Measurements from ENCODE around the gene DBNL. TPM values are rescaled to one million over a fixed set of nuclear protein-coding genes. Genes with fewer than 3 reads are reported as not detected.

Gene DBNL
- total RNA-seq, 1 experiment from 2014 or later, result 64.5 TPM

- H3K27ac ChIP-seq (ENCODE audit: low read depth, low read length, poor library complexity, severe bottlenecking), result no peak overlapping the region
- no TSS peak for BruUV-seq (replicated peaks)
- no peak overlapping the region for H3K4me3 ChIP-seq (ENCODE audit: low read depth, low read length, poor library complexity, severe bottlenecking)
- intact Hi-C loops (cut with micrococcal nuclease; ENCODE audit: unreplicated experiment), result no loop called here
- no peak for TF ChIP-seq EZH2 (IDR thresholded peaks at IDR 0.05; ENCODE audit: borderline replicate concordance, low read depth, low read length, poor library complexity, severe bottlenecking)
- no peak for TF ChIP-seq CTCF (conservative IDR thresholded peaks at IDR 0.05; ENCODE audit: low read depth, low read length)
- H3K36me3 ChIP-seq (ENCODE audit: insufficient read depth, low read length, poor library complexity, severe bottlenecking), result peaks cover 44% of the 10 kb centered on the region
- H3K27me3 ChIP-seq (replicated peaks; ENCODE audit: insufficient read depth, low read depth, low read length, poor library complexity), result no peaks in the 10 kb centered on the region
- ChIA-PET POLR2A (ENCODE audit: low non-redundant PET) (interaction anchor here (0.7 kb wide), 1 partner anchor 8 kb away, joined by 3 read pairs; no protein-coding TSS in a partner anchor), CTCF (no interaction called here)
- DNase-seq (ENCODE audit: low spot score), result no peak
- H3K9me3 ChIP-seq (ENCODE audit: low read depth, low read length, poor library complexity, severe bottlenecking), result no peaks in the 10 kb centered on the region
- no peaks in the 10 kb centered on the region for H3K4me1 ChIP-seq (ENCODE audit: insufficient read depth, low read length, poor library complexity, severe bottlenecking)
Observed at GRCh38 chr7:44052771-44053365, 8.4 kb downstream of the DBNL start.

- Histone ChIP-seq H3K27ac (ENCODE audit: low read depth, low read length, poor library complexity, severe bottlenecking) (no peak overlapping the region), H3K9me3 (ENCODE audit: low read depth, low read length, poor library complexity, severe bottlenecking) (no peaks in the 10 kb centered on the region), H3K36me3 (ENCODE audit: insufficient read depth, low read length, poor library complexity, severe bottlenecking) (peaks cover 58% of the 10 kb centered on the region), H3K4me1 (ENCODE audit: insufficient read depth, low read length, poor library complexity, severe bottlenecking) (no peaks in the 10 kb centered on the region), H3K4me3 (ENCODE audit: low read depth, low read length, poor library complexity, severe bottlenecking) (no peak overlapping the region), H3K27me3 (replicated peaks; ENCODE audit: insufficient read depth, low read depth, low read length, poor library complexity) (no peaks in the 10 kb centered on the region)
- intact Hi-C loops (cut with micrococcal nuclease; ENCODE audit: unreplicated experiment), result no loop called here
- TF ChIP-seq EZH2 (IDR thresholded peaks at IDR 0.05; ENCODE audit: borderline replicate concordance, low read depth, low read length, poor library complexity, severe bottlenecking) (no peak), CTCF (conservative IDR thresholded peaks at IDR 0.05; ENCODE audit: low read depth, low read length) (no peak)
- ChIA-PET CTCF (no interaction called here), POLR2A (ENCODE audit: low non-redundant PET) (no interaction called here)
- no peak for DNase-seq (ENCODE audit: low spot score)
- BruUV-seq (replicated peaks), result no TSS peak
Observed at GRCh38 chr7:44056681-44057080, 12.2 kb downstream of the DBNL start.

DNA sequence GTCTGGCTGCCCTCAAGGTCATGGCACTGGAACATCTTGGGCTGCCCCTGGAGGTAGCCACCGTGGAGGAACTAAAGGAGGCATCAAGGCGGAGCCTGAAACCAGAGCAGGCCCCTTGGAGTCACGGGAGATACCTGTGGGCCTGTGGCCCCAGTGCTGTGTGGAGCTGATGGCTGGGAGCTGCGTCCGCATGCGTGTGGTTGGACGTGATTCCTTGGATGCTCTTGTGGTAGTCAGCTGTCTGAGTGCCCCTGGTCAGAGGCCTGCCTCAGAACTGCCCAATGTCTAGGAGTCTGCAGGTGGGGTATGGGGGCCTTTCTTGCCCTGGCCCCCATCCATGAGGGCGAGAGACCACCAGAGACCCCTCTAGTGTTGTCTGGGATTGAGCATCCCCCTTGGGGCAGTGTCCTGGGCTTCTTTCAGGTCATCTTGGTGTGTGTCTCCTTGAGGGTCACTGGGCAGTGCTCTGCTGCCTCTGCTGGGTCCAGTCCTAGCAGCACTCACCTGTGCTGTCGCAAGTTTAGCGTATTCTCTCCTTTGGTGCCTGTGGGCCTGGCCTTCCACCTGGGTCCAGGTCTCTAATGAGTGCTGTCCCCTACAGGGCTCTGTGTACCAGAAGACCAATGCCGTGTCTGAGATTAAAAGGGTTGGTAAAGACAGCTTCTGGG lies 12.8 kb downstream of the DBNL start:
- Histone ChIP-seq H3K4me3 (ENCODE audit: low read depth, low read length, poor library complexity, severe bottlenecking) (no peak overlapping the region), H3K27ac (ENCODE audit: low read depth, low read length, poor library complexity, severe bottlenecking) (no peak overlapping the region), H3K4me1 (ENCODE audit: insufficient read depth, low read length, poor library complexity, severe bottlenecking) (no peaks in the 10 kb centered on the region), H3K9me3 (ENCODE audit: low read depth, low read length, poor library complexity, severe bottlenecking) (no peaks in the 10 kb centered on the region), H3K36me3 (ENCODE audit: insufficient read depth, low read length, poor library complexity, severe bottlenecking) (peaks cover 58% of the 10 kb centered on the region), H3K27me3 (replicated peaks; ENCODE audit: insufficient read depth, low read depth, low read length, poor library complexity) (no peaks in the 10 kb centered on the region)
- intact Hi-C loops (cut with micrococcal nuclease; ENCODE audit: unreplicated experiment), result no loop called here
- no peak for TF ChIP-seq CTCF (conservative IDR thresholded peaks at IDR 0.05; ENCODE audit: low read depth, low read length)
- TF ChIP-seq EZH2 (IDR thresholded peaks at IDR 0.05; ENCODE audit: borderline replicate concordance, low read depth, low read length, poor library complexity, severe bottlenecking), result no peak
- BruUV-seq (replicated peaks), result no TSS peak
- DNase-seq (ENCODE audit: low spot score), result no peak
- CTCF ChIA-PET, result no interaction called here
- POLR2A ChIA-PET (ENCODE audit: low non-redundant PET), result no interaction called here

Data from A673 (cell line).